DOHH2 (cell line): Measurements from ENCODE around the gene VGLL4.

ENCODE experiments used
- H3F3A ChIP-seq: fragments of 200-600 bp; sonication (generic), shearing (Covaris generic); 2 replicates; pipeline ENCODE4 v1.6.0; 2016; ENCODE audit warnings: antibody characterized with exemption, mild to moderate bottlenecking; ENCODE audit not compliant: control insufficient read depth, insufficient read depth
- H3K27ac ChIP-seq: fragments of 200-600 bp; sonication (generic); 2 replicates; pipeline ENCODE4 v1.5.1; 2014; ENCODE audit warnings: low read depth, mild to moderate bottlenecking, low read length, moderate library complexity
- H3K27me3 ChIP-seq: fragments of 200-600 bp; sonication (generic); 2 replicates; pipeline ENCODE4 v1.6.1; 2014; ENCODE audit warnings: mild to moderate bottlenecking, low read length, mixed read lengths; ENCODE audit not compliant: control insufficient read depth
- H3K36me3 ChIP-seq: fragments of 200-600 bp; sonication (generic); 2 replicates; pipeline ENCODE4 v1.6.1; 2014; ENCODE audit warnings: mild to moderate bottlenecking, low read length, moderate library complexity, mixed read lengths; ENCODE audit not compliant: control insufficient read depth
- H3K4me1 ChIP-seq: fragments of 200-600 bp; sonication (generic); 2 replicates; pipeline ENCODE4 v1.6.1; 2014; ENCODE audit warnings: mild to moderate bottlenecking, low read length, mixed read lengths; ENCODE audit not compliant: control insufficient read depth
- H3K4me2 ChIP-seq: fragments of 200-600 bp; sonication (generic); 2 replicates; pipeline ENCODE4 v1.6.0; 2014; ENCODE audit warnings: mild to moderate bottlenecking, low read length, moderate library complexity
- H3K4me3 ChIP-seq: fragments of 200-600 bp; sonication (generic); 2 replicates; pipeline ENCODE4 v1.5.1; 2014; ENCODE audit warnings: mild to moderate bottlenecking, low read length, mixed read lengths
- H3K79me2 ChIP-seq: fragments of 200-600 bp; sonication (generic); 2 replicates; pipeline ENCODE4 v1.6.1; 2014; ENCODE audit warnings: mild to moderate bottlenecking, low read length, mixed read lengths; ENCODE audit not compliant: control insufficient read depth
- H3K9me2 ChIP-seq: fragments of 200-600 bp; sonication (generic); replicated peaks from 2 replicates; pipeline ENCODE4 v1.6.1; 2014; ENCODE audit warnings: mild to moderate bottlenecking, low read length, mixed read lengths; ENCODE audit not compliant: control insufficient read depth
- H3K9me3 ChIP-seq: fragments of 200-600 bp; sonication (generic); 2 replicates; pipeline ENCODE4 v1.6.1; 2014; ENCODE audit warnings: antibody characterized with exemption, low read length, mixed read lengths; ENCODE audit not compliant: control insufficient read depth, insufficient read depth
- H4K20me1 ChIP-seq: fragments of 200-600 bp; sonication (generic); 2 replicates; pipeline ENCODE4 v1.6.0; 2014; ENCODE audit warnings: low read depth, mild to moderate bottlenecking, antibody characterized with exemption, low read length, moderate library complexity; ENCODE audit not compliant: control insufficient read depth, insufficient read depth
- EZH2phosphoT487 ChIP-seq: fragments of 200-600 bp; sonication (generic); IDR thresholded peaks from 2 replicates; pipeline ENCODE4 v1.6.1; 2017; ENCODE audit warnings: borderline replicate concordance, mild to moderate bottlenecking, antibody characterized with exemption, low read length, moderate library complexity, mixed read lengths
- TF ChIP-seq, protein P1 (sequence below): fragments of 200-600 bp; sonication (generic); IDR thresholded peaks from one replicate; pipeline ENCODE4 v1.5.1; 2014; ENCODE audit warnings: antibody characterized with exemption, mild to moderate bottlenecking, low read depth, low read length; ENCODE audit not compliant: poor library complexity, severe bottlenecking

VGLL4 gene

GRCh38 chr3:11566478-11566877 lies 77.2 kb downstream of the VGLL4 start:
- Histone ChIP-seq H3K79me2 (peaks cover 84% of the 10 kb centered on the region), H3K4me2 (no peak overlapping the region), H3K9me3 (no peaks in the 10 kb centered on the region), H3K27ac (no peak overlapping the region), H3K4me3 (no peak overlapping the region), H3K4me1 (no peaks in the 10 kb centered on the region), H4K20me1 (peaks cover 17% of the 10 kb centered on the region; the same call in 1 of the 2 replicates), H3F3A (no peaks in the 10 kb centered on the region), H3K36me3 (peaks cover 83% of the 10 kb centered on the region), H3K9me2 (no peaks in the 10 kb centered on the region), H3K27me3 (no peaks in the 10 kb centered on the region)
- TF ChIP-seq EZH2phosphoT487: no peak
- TF ChIP-seq, protein P1, sequence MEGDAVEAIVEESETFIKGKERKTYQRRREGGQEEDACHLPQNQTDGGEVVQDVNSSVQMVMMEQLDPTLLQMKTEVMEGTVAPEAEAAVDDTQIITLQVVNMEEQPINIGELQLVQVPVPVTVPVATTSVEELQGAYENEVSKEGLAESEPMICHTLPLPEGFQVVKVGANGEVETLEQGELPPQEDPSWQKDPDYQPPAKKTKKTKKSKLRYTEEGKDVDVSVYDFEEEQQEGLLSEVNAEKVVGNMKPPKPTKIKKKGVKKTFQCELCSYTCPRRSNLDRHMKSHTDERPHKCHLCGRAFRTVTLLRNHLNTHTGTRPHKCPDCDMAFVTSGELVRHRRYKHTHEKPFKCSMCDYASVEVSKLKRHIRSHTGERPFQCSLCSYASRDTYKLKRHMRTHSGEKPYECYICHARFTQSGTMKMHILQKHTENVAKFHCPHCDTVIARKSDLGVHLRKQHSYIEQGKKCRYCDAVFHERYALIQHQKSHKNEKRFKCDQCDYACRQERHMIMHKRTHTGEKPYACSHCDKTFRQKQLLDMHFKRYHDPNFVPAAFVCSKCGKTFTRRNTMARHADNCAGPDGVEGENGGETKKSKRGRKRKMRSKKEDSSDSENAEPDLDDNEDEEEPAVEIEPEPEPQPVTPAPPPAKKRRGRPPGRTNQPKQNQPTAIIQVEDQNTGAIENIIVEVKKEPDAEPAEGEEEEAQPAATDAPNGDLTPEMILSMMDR: no peak

DNA sequence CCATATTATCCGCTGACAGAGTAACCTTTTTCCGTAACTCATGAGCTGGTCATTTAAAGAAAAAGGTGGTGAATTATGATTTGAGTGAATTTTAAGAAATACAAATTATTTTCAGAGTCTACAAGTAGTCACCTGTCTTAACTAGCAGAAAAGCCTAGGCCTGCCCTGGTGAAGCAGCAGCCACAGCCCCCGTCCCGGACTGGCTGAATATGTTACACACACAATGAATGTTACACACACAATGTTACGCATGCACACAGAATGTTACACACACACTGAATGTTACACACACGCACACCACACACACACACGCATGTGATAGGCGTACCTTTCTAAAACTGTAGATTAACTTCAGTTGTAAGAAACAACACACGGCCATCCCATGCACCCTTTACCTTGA lies 77.8 kb downstream of the VGLL4 start:
- H3K79me2 ChIP-seq: peaks cover 84% of the 10 kb centered on the region

GRCh38 chr3:11565492-11565891 lies 78.2 kb downstream of the VGLL4 start:
- Histone ChIP-seq H4K20me1 (peaks cover 17% of the 10 kb centered on the region; the same call in 1 of the 2 replicates), H3F3A (no peaks in the 10 kb centered on the region), H3K4me3 (no peak overlapping the region), H3K4me1 (no peaks in the 10 kb centered on the region), H3K36me3 (peaks cover 86% of the 10 kb centered on the region), H3K27ac (no peak overlapping the region), H3K27me3 (no peaks in the 10 kb centered on the region), H3K9me2 (no peaks in the 10 kb centered on the region), H3K79me2 (peaks cover 84% of the 10 kb centered on the region), H3K4me2 (no peak overlapping the region), H3K9me3 (no peaks in the 10 kb centered on the region)
- TF ChIP-seq, protein P1: no peak
- TF ChIP-seq EZH2phosphoT487: no peak

More for the DNA sequence above, 77.8 kb downstream of the VGLL4 start:
- H3K36me3 ChIP-seq: peaks cover 85% of the 10 kb centered on the region
- H3F3A ChIP-seq: no peaks in the 10 kb centered on the region
- no peaks in the 10 kb centered on the region for H3K27me3 ChIP-seq
- no peaks in the 10 kb centered on the region for H3K4me1 ChIP-seq
- no peak overlapping the region for H3K4me2 ChIP-seq
- no peak overlapping the region for H3K27ac ChIP-seq
- peaks cover 17% of the 10 kb centered on the region; the same call in 1 of the 2 replicates for H4K20me1 ChIP-seq
- no peaks in the 10 kb centered on the region for H3K9me2 ChIP-seq
- no peaks in the 10 kb centered on the region for H3K9me3 ChIP-seq
- no peak for TF ChIP-seq EZH2phosphoT487
- TF ChIP-seq, protein P1: no peak
- H3K4me3 ChIP-seq: no peak overlapping the region
